HG03432 (cell line): Measurements from ENCODE around the gene CYP46A1.
"Not testable (repeated sequence)": the region's sequence is repeated elsewhere in the genome, so short reads cannot be mapped to it uniquely, and the experiment has no call there.

Experiments used
- ATAC-seq: cut with Tn5 transposase; IDR thresholded peaks from one replicate; pipeline ENCODE4 v1.9.1; 2021; ENCODE audit warnings: mild to moderate bottlenecking, moderate library complexity; ENCODE audit not compliant: unreplicated experiment

The CYP46A1 gene

DNA sequence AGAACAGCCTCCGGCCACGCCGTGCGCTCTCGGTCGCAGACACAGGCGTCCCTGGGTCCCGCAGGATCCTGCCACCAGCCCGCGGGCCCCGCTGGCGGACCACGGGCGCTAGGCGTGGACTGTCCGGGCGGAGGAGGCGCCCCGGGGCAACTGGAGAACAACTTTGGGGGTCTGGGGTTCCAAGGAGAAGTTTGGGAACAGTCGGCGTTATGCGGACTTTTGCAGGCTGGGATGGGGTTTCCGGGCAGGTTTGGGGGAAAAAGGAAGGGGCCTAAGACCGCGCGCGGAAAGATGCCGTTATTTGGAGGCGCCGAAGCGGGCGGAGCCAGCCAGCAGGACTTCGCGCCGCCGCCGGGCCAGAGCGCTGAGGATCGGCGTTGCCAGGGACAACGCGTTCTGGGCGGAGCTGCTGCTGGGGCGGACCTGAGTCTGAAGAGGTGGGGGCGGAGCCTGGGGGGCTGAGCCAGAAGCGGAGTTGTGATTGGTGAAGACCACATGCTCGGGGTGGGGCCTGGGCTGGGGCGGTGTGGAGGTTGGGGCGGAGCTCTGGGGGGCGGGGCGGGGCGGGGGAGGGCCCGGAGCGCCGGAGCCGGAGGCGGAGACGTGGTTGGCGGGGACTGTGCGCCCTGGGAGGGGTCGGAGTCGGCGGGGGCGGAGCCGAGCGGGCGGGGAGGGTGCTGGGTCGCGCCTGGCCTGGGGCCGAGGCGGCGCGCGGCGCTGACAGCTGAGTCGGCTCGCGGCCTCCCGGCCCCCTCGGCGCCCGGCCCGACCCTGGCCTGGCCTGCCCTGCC lies at the start of gene CYP46A1:
Gene CYP46A1 (plus strand): TSS at position 680 of the 791 bp plus-strand sequence. CDS start 120 bp downstream, outside the sequence.
- peak; percentile 94 for ATAC-seq

DNA sequence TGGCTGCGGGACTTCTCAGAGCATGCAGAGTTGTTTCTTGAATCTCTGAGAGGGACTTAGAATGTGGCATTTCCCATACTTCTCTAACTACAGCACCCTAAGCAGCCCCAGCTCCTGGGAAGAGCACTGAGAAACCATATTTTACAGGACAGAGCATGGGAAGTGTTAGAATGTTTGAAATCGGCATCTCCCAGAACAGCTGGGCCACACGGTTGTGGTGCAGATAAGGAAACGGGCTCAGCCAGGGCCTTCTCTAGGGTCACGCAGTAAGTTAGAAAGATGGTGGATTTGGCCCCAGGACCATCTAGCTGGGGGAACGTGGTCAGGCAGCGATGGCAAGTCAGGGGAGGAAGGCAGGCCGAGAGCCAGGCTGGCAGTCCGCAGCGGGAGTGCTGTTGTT lies 49.7 kb upstream of the CYP46A1 start:
- no peak for ATAC-seq

DNA sequence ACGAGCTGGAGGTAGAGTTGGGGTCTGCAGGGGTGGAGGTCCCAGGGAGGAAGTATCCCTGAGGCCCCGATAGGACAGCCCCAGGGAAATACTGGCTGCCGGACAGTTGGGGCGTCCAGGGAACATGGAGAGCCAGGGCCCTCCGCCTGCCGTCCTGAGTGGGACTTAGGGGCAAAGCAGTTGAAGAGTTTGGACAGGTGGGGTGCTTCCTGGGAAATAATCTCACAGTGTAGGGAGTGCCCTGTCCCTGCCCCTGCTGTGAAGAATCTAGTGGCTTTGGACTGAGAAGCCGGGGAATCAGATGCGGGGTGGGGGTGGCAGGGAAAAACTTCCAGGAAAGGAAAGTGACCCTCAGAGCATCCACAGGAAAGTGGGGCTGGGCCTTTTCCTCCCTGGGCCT lies 49.0 kb upstream of the CYP46A1 start:
- ATAC-seq, result no peak

DNA sequence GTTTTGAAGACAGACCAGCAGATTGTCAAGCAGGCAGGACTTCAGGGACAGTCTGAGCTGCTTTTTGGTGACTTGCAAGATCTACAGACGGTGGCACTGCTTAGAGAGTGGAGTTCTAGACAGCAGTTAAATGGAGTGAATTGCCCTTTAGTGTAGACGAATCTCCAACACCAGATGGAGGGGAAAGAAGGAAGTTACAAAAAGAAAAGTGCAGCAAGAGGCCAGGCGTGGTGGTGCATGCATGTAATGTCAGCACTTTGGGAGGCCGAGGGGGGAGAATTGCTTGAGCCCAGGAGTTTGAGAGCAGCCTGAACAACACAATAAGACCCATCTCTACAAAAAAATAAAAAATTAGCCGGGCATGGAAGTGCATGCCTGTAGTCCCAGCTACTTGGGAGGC lies 47.6 kb upstream of the CYP46A1 start:
- ATAC-seq, result no peak

DNA sequence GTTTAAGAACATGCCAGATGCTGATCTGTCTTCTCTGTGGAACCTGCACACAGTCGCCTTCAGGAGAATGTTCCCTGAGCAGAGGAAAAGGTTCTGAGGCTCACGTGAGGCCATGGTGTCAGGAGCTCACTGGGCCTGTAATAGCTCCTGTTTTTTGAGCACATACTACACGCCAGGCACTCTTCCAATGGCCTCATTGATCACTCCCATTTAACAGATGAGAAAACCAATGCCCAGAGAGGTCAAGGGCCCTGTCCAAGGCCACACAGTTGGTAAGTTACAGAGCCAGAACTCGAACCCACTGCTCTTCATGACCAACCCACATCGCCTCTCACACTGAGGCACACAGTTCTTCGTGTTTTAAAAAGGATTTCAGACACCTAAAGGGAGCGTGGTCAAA lies 46.5 kb upstream of the CYP46A1 start:
- ATAC-seq, result no peak

DNA sequence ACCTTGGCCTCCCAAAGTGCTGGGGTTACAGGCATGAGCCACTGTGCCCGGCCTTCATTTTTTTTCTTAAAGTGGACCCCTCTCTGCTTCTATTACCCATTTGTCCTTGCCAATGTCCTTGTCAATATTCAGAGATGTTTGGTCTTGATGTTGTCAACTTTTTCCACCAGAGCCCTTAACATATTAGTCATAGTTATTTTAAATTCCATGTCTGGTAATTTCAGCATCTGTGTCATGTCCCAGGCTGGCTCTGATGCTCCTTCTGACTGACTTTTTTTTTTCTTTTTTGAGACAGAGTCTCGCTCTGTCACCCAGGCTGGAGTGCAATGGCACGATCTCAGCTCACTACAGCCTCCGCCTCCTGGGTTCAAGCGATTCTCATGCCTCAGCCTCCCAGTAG lies 41.3 kb upstream of the CYP46A1 start:
- ATAC-seq, result not testable (repeated sequence)

DNA sequence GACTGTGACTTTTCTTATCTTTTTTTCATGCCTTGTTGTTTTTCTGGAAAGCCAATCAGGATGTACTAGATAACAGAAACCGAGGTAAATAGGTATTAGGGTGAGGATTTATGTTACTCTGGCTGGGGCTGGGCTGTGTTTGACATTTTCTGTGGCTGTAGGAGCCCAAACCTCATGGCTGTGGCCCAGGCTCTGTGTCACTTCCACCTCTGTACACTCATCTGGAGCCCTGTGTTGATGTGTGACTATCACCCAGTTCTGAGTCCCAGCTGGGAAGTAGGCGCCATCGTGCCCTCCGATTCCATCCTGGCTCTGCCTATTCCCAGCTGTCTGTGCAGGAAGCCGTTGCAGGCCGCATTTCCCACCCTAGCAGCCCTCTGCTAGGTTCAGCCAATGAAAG lies 40.8 kb upstream of the CYP46A1 start:
- no peak for ATAC-seq

DNA sequence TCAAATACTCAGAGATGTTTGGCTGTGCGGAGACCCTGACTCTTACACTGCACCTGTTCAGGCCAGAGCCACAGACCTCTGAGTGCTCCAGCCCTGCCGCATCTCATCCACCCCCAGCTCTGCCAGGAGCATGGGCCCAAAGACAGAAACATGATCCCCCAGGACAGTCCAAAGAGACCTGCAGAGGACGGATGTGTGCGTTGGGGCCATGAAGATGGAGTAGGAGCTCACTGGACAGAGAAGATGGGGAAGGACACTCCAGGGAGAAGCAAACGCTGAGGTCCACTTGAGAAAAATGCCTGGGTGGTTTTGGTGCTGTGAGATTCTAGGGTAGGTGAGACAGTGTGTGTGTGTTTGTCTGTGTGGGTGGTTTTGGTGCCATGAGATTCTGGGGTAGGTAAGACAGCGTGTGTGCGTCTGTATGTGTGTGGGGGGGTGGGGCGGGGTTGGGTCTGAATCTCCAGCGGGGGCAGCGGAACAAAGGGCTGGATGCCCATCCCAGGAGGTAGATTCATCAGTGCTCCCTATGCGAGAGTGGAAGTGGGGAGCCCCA lies 40.0 kb upstream of the CYP46A1 start:
- ATAC-seq, result no peak

DNA sequence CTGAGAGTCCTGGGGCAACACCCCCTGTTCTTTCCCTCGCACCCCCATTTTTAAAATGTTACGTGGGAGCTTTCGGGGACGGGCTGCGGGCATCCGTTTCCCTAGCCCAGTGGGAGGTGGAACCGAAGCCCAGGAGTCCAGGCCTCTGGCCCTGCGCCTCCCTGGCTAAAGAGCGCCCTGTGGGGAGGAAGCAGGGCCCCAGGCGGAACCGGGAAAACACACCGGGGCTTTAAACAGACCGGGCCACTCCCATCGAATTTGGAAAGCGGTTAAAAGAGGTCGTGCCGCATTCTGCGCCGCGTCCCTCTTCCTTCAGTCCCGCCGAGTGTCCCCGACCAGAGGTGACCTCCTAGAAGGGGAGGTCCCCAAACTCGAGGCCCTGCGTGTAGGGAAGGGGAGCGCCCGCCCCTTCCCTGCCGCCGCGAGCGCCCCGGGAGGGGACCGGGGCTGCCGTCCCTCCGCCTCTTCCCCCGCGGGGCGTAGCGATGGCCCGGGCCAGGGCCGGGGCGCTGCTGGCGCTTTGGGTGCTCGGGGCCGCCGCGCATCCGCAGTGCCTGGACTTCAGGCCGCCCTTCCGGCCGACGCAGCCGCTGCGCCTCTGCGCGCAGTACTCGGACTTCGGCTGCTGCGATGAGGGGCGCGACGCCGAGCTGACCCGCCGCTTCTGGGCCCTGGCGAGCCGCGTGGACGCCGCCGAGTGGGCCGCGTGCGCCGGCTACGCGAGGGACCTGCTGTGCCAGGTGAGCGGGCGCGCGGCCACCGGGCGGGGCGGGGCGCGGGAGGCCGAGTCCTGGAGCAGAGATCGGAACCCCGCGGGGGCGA lies 39.2 kb upstream of the CYP46A1 start, which contains the start of gene HHIPL1:
Gene HHIPL1 (plus strand): TSS at position 407 of the 822 bp plus-strand sequence. CDS start 79 bp downstream, at position 486.
- no peak for ATAC-seq

DNA sequence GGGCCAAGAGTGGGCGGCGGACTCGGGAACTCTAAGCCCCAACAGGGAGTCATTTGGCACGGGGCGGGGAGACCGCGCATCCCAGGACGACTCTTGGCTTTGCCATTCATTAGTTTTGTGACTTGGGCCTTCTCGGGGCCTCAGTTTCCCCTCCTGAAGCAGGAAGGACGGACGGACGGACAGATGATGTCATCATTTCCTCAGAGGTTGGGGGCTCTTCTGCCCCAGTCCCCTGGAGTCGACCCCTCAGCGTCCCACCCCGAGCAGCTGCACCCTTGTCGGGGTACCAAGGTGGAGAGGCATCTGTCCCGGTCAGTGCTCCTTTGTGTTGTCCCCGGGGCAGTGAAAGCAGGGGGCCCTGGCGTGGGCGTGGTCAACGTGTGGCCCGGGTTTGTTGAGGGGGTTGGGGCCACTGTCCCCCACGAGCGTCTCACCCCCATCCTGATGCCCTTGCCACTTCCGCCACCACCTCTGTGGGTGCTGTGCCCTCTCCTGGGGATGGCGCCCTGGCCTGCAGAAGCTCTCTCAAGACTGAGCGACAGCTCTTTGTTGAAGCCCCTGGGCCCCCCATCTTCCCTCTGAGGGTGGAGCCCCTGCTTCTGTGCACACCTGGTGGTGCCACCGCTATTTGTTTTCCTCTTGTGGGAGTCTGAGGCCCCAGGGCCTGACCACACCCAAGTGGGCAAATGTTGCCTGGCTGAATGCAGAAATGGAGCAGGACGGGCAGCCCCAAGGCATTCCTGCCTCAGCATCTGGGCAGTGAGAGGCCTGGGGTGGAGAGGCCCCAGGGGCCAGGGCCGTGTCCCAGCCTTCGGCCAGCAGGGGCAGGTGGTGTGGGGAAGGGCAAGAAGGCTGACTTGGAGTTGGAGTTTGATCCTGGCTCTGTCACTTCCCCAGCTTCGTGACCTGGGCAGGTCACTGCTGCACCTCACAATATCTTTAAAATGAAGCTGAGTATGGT lies 38.3 kb upstream of the CYP46A1 start:
- no peak for ATAC-seq

DNA sequence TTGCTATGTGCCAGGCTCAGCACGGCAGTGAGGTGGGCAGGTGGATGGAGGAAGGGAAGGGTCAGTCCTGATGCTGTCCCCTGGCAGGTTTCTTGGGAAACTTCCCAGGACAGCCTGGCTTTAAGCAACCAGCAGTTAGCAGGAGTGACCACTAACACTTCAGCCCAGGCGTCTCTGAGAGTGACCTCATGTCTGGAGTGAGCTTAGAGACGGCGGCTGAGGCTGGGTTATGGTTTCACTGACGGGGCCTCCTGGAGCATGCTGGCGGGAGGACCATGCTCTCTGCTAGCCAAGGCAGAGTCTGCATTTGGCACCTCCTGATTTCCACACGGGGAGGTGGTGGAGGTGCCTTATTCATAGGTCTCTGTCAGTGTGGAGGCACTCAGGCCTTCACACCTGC lies 36.7 kb upstream of the CYP46A1 start:
- ATAC-seq, result no peak

DNA sequence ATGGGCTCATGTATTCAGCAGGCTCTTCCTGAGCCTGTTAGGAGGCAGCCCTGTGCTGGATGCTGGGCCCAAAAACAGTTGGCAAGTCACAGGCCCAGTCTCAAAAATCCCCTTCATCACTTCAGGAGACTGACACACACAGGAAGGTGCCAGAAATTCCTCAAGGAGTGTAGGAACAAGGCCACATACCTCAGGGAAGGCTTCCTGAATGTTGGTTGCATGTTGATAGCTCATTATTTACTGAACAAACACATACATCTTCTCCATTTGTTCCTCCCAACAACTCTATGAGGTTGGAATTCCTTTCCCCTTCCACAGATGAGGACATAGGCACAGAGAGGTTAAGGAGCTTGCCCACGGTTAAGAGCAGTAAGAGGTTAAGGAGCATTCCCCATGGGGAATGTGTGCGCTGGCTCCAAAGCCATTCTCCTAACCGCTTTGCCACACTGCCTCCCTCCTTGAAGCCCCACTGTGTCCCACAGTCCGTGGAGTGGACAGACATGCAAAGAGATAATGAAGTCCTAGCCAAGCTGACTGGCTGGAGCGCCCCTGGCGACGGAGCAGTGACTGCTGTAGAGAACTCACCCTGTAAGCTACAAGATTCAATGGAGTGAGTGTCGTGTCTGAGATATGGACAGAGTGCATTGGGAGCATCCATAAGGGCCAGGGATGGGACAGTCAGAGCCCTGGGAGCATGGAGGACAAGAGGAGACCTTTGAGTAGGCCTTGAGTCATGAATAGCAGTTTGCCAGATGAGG lies 35.9 kb upstream of the CYP46A1 start:
- no peak for ATAC-seq

DNA sequence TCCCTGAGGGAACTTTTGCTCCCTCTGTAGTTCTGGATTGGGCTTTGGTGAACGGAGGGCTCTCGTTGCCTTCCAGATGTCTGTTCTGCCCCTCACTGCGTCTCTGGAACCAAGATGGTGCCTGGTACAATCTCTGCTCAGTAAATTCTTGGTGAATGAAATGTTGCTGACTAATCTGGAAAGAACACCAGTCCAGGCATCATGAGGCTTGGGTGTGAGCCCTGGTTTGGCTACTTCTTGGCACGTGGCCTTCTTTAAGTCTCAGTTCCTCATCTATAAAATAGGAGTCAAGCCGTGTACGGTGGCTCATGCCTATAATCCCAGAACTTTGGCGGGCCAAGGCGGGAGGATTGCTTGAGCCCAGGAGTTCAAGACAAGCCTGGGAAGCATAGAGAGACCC lies 34.9 kb upstream of the CYP46A1 start:
- ATAC-seq, result no peak

DNA sequence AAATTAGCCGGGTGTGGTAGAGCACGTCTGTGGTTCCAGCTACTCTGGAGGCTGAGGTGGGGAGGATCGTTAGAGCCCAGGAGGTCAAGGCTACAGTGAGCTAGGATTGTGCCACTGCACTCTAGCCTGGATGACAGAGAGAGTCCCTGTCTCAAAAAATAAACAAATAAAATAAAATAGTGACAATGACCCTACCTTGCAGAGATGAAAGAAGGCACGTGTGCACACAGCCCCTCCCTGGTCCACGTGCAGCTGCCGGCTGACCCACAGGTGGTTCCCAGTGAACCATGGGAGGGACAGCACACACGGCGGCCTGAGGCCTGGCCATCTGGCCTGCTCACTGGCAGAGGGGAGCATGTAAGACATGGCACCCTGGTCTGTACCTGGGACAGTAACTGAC lies 34.5 kb upstream of the CYP46A1 start:
- ATAC-seq, result no peak

DNA sequence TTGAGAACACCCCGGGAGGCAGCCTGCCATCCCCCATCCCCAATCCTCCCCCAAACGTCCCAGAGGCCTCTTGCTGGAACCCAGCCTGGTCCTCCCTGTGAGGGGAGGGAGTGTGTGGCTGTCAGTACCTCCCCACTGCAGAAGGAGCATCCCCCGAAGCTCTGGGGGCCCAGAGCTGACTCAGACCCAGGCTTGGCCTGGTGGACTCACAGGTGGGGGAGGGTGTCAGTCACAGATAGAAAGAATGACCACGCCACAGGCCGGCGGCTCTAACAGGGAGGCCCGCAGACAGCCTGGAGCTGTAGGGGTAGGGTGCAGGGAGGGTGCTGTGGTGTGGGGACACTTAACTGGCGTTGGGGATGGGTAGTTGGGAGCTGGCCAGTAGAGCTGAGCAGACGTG lies 33.9 kb upstream of the CYP46A1 start:
- no peak for ATAC-seq

DNA sequence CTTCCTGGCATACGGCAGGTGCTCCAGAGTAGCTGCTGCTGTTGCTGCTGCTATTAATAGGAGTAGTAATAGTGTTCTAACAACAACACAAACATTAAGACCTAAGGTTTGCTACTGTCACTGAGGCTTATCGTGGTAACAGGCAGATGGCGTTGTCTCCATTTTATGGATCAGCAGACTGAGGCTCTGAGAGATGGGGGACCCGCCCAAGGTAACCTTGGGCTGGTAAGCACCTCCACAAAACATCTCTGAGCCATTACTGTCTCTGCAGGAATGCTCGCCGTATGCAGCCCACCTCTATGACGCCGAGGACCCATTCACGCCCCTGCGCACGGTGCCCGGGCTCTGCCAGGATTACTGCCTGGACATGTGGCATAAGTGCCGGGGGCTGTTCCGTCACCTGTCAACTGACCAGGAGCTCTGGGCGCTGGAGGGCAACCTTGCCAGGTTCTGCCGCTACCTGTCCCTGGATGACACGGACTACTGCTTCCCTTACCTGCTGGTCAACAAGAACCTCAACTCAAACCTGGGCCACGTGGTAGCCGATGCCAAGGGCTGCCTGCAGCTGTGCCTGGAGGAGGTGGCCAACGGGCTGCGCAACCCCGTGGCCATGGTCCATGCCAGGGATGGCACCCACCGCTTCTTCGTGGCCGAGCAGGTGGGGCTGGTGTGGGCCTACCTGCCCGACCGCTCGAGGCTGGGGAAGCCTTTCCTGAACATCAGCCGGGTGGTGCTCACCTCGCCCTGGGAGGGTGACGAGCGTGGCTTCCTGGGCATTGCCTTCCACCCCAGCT lies 31.9 kb upstream of the CYP46A1 start:
- no peak for ATAC-seq

DNA sequence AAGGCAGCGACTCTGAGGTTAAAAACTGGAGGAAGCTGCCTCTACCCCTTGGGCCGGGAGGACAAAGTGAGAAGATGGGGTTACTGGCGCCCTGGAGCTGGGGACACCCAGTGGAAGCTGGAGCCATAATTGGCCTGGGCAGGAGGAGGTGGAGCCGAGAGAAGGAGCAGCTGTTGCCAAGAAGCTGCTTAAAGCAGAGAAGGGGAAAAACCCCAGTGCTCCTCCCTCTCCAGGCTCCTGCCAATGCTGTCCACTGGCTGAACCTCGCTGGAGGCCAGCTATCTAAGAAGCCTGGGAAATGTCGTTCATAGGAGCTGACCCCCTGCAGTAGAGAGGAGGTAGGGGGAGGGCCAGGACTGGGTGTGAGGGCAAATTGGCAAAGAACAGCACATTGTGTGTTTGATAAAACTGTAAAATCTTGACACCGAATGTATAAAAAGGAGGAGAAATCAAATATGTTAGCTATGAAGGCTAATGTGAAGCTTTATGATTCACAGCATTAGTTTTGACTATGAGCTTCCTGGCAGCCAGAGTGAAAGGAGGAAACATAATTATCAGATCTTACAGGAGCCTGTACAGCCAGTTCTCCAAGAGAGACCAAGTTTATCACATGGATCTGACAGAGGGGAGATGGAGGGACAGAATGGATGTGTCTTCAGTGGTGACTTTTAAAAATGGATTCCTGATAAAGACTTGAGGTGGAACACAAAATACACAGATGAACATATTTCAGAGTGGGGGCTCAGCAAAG lies 29.7 kb upstream of the CYP46A1 start:
- no peak for ATAC-seq

DNA sequence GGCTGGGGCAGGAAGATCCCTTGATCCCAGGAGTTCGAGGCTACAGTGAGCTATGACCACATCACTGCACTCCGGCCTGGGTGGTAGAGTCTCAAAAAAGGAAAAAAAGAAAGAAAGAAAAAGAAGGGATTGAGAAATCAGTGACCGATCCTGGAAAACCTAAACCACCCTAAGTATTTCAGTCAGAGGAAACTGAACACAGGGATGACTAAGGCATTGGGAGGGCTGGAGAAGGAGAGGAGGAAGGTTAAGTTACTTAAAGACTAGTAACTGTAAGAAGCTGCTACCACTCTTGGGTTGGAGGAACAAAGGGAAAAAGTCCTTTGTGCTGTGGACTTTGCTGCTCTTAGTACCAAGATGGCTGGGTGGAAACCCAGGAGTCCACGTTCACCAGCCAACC lies 28.6 kb upstream of the CYP46A1 start:
- ATAC-seq, result no peak
